OCI-M1 (cell line): ENCODE measurements around the gene RBL2.
A peak's percentile ranks its signal among the peaks of the same experiment; 100 is the strongest.
"Not testable (repeated sequence)": the region's sequence is repeated elsewhere in the genome, so short reads cannot be mapped to it uniquely, and the experiment has no call there.

Experiments used
- DNase-seq: peaks from one replicate; lab custom pipeline; 2025; lab: John Stamatoyannopoulos, UW

The RBL2 gene, protein sequence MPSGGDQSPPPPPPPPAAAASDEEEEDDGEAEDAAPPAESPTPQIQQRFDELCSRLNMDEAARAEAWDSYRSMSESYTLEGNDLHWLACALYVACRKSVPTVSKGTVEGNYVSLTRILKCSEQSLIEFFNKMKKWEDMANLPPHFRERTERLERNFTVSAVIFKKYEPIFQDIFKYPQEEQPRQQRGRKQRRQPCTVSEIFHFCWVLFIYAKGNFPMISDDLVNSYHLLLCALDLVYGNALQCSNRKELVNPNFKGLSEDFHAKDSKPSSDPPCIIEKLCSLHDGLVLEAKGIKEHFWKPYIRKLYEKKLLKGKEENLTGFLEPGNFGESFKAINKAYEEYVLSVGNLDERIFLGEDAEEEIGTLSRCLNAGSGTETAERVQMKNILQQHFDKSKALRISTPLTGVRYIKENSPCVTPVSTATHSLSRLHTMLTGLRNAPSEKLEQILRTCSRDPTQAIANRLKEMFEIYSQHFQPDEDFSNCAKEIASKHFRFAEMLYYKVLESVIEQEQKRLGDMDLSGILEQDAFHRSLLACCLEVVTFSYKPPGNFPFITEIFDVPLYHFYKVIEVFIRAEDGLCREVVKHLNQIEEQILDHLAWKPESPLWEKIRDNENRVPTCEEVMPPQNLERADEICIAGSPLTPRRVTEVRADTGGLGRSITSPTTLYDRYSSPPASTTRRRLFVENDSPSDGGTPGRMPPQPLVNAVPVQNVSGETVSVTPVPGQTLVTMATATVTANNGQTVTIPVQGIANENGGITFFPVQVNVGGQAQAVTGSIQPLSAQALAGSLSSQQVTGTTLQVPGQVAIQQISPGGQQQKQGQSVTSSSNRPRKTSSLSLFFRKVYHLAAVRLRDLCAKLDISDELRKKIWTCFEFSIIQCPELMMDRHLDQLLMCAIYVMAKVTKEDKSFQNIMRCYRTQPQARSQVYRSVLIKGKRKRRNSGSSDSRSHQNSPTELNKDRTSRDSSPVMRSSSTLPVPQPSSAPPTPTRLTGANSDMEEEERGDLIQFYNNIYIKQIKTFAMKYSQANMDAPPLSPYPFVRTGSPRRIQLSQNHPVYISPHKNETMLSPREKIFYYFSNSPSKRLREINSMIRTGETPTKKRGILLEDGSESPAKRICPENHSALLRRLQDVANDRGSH

DNA sequence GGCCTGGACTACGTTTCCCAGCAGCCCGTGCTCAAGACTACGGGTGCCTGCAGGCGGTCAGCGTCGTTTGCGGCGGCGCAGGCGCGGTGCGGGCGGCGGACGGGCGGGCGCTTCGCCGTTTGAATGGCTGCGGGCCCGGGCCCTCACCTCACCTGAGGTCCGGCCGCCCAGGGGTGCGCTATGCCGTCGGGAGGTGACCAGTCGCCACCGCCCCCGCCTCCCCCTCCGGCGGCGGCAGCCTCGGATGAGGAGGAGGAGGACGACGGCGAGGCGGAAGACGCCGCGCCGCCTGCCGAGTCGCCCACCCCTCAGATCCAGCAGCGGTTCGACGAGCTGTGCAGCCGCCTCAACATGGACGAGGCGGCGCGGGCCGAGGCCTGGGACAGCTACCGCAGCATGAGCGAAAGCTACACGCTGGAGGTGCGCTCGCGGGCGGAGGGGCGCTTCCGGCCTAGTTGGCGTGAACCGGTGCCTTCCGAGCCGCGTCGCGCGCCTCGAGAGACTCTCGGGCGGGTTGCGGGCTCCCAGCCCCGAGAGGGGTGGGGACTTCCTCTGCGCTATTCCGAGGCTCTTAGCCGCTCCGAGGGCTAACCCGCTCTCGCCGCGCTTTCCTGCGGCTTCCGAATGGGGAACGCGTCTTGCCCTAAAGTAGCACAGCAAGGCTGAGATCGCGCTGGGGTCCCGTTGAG, at the start of gene RBL2:
Gene RBL2, plus strand, starts transcription at position 95 of the 689 bp plus-strand sequence. Its CDS starts 86 bp downstream, at position 181.
- peak; percentile 76 for DNase-seq

DNA sequence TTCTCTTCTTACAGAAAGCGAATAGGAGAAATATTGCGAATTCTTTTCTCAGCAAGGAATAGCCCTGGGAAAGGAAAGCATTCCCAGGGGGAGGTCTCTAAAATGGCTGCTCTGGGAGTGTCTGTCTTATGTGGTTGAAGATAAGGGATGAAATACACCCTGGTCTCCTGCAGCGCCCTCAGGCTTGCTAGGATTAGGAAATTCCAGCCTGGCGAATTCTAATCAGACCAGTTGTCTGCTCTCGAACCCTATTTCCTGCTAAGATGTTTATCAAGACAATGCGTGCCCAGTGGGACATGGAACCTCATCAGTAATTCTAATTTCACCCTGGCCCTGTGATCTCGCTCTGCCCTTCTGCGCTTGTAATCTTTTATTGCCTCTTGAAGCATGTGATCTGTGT, 49.7 kb upstream of the RBL2 start:
- DNase-seq = not testable (repeated sequence)

DNA sequence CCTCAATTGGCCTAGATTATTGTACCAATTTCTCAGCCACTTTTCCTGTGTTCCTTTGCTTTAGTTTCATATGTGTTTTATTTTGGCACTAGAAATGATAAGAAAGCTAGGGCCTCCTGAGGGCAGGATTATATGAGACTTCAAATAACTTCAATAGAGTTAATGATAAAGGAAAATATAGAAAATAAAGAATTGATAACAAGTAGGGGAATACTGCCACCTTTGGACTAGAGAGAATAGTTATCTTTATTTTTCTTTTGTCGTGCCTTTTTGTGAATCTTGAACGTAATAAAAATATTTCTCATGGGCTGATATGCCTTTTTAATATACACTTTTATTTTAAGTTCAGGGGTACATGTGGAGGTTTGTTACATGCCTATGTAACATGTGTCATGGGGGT, 29.3 kb upstream of the RBL2 start:
- DNase-seq = peak; percentile 9

DNA sequence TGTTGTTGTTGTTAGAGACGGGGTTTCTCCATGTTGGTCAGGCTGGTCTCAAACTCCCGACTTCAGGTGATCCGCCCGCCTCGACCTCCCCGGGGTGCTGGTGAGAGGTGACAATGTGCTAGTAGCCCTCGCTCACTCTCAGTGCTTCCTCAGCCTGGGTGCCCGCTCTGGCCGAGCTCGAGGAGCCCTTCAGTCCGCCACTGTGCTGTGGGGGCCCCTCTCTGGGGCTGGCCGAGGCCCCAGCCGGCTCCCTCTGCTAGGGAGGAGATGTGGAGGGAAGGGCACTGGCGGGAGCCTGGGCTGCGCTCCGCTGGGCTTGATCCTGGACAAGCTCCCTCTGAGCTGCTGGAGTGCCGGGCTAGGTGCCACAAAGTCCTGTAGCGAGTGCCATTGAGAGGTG, 21.7 kb upstream of the RBL2 start:
- DNase-seq = no peak

DNA sequence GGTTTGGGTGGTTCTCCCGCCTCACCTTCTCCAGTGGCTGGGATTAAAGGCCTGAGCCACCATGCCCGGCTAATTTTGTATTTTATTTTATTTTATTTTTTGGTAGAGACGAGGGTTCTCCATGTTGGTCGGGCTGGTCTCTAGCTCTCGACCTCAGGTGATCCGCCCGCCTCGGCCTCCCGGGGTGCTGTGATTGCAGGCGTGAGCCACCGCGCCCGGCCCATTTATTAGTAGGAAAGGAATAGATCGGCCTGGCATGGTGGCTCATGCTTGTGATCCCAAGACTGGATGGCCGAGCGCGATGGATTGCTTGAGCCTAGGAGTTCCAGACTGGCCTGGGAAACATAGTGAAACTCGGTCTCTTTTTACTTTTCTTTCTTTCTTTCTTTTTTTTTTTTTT, 20.4 kb upstream of the RBL2 start:
- DNase-seq = no peak

DNA sequence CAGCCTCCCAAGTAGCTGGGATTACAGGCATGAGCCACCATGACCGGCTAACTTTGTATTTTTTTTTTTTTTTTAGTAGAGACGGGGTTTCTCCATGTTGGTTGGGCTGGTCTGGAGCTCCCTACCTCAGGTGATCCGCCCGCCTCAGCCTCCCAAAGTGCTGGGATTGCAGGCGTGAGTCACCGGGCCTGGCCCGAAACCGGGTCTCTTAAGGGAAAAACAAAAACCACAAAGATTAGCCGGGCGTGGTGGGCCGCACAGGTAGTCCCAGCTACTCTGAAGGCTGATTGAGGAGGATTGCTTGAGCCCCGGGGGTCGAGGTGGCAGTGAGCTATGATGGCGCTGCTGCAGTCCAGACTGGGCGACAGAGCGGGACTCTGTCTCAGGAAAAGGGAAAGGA, 19.9 kb upstream of the RBL2 start:
- no peak for DNase-seq

DNA sequence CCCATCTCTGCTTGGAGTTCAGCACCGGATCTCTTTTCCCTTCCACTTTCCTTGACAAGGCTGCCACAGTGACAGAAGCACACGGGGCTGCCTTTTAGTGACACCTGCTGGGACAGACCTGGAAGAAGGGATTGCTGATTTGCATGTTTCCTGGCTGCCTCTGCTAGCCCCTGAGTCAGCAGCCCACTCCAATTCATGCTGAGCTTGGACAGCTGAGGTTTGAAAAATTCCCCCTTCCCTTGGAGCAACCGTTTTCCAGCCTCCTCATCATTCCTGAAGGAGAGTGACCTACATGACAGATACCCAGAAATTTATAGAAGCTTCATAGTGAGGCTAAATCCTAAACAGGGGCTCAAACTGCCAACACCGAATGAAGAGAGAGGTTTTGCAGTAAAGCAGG, 18.8 kb upstream of the RBL2 start:
- peak; percentile 2 for DNase-seq

DNA sequence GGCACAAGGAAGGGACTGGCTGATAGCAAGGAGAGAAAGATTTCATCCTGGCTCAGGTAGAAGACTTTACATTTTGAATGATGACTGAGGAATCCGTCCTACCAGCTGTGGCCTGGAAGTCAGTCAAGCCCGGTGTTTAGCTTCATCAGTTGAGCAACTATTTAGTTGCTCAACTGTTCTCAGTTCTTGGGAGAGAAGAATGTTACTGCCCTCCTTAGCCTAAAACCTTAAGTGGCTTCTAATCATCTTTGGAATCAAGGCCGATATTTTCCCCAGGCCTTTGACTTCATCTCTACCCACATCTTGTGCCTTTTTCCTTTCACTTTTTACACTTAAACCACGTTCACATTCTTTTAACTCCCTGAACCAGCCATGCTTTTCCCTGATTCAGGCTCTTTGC, 17.3 kb upstream of the RBL2 start:
- DNase-seq = peak; percentile 3

DNA sequence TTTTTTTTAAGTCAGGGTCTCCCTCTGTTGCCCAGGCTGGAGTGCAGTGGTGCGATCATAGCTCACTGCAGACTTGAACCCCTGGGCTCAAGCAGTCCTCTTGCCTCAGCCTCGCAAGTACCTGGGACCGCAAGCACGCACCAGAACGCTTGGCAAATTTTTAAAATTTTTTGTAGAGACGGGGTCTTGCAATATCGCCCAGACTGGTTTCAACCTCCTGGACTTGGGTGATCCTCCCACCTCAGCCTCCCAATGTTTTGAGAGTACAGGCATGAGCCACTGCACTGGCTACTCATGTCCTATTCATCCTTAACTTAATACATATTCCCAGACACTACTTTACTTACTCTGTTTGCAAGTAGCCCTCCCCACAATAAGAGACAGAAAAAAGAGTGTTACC, 16.3 kb upstream of the RBL2 start:
- no peak for DNase-seq

DNA sequence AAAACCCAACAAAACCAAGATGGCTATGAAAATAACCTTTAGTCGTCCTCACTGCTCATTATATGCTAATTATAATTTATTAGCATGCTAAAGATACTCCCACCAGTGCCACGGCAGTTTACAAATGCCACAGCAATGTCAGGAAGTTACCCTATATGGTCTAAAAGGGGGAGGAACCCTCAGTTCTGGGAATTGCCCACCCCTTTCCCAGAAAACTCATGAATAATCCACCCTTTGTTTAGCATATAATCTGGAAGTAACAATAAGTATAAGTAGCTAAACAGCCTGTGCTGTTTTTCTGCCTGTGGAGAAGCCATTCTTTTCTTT, 14.9 kb upstream of the RBL2 start:
- not testable (repeated sequence) for DNase-seq

DNA sequence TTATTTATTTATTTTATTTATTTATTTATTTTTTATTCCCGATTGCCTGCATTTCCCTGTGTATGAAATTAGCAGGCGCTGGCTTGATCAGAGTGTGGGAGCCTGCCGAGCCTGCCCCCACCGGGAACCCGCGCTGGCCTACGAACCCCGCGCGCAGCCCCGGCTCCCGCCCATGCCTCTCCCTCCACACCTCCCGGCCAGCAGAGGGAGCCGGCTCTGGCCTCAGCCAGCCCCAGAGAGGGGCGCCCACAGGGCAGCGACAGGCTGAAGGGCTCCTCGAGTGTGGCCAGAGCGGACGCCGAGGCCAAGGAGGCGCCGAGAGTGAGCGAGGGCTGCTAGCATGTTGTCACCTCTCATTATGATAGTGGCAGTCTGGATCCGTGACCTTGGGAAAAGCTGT, 13.0 kb upstream of the RBL2 start:
- no peak for DNase-seq

DNA sequence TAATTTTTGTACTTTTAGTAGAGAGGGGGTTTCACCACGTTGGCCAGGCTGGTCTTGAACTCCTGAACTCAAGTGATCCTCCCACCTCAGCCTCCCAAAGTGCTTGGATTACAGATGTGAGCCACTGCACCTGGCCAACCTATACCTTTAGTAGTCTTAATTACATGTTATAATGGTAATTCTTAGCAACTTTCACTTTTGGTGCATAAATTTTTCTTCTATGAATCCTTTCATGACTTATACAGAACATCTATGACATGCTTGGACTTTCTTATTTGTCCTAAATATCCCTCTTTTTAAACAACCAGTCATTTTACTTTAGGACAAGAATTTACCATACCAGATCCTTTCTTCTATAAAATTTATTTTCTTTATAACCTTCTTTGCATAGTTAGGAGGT, 10.3 kb upstream of the RBL2 start:
- peak; percentile 27 for DNase-seq

DNA sequence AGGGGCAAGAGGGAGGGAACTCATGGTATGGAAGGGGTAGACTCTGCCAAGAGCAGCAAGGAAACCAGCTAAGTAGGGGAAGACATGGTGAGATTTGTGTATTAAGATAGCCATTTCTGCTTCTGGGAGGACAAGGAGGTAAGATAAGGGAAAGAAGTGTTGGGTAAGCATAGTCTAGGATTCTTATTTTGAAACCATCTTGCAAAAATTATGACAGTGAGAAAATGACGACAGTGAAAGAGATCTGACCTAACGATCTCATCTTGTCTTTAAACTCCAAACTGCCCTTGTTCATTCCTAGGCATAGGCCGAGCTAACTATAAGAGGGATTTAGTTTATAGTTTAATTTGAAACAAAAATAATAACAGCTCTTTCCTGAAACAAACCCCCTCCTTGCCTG, 5.6 kb upstream of the RBL2 start:
- DNase-seq = peak; percentile 4

DNA sequence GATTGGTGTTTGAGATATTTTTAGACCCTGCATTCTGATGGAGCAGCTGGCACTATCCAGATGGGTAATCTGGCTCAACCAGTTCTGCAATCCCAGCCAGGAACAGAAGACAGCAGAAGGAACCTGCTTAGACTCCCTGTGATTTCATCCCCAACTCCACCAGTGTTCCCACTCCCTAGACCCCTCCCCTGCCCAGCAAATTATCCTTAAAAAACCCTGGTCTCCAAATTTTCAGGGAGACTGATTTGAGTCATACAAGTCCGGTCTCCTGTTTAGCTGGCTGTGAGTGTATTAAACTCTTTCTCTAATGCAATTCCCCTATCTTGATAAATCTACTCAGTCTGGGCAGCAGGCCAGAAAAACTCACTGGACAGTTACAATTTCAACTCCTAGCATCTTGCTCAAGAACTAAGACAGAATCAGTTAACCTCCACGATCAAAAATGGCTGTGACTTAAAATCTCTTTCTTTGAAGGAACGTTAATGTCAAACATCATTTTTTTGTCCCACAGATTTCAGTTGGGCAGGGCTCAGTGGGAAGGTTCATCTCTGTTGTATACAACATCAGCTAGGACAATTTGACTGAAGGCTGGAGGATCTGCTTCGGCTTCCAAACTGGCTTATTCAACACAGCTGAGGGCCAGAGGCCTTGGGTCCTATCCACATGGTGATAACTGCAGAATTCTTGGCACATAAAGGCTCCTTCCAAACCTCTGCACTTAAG, 4.9 kb upstream of the RBL2 start:
- DNase-seq = peak; percentile 72

DNA sequence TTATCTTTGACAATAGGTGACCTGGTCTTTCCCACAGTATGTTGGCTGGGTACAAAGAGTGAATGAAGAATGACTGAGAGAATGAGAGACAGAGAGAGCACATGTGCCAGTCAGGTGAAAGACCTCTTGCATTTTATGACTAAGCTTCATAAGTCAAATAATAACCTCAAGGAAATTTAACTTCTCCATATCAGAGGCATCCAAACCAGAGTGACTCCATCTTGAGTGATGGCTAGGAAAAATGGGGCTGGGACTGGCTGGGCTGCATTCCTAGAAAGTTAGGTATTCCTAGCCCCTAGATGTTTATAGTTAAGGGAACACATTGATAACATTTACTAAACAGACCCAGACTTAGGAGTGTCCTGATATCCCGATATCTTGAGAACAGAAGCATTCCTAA, 3.9 kb upstream of the RBL2 start:
- no peak for DNase-seq

DNA sequence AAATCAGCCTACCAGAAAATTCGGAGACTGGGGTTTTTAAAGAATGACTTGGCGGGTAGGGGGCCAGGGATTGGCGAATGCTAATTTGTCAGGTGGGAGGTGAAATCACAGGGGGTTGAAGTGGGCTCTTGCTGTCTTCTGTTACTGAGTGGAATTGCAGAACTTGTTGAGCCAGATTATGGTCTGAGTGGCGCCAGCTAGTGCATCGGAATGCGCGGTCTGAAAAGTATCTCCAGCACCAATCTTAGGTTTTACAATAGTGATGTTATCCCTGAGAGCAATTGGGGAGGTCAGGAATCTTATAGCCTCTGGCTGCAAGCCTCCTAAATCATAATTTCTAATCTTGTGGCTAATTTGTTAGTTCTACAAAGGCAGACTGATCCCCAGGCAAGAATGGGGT, 762 bp upstream of the RBL2 start:
- DNase-seq = no peak

DNA sequence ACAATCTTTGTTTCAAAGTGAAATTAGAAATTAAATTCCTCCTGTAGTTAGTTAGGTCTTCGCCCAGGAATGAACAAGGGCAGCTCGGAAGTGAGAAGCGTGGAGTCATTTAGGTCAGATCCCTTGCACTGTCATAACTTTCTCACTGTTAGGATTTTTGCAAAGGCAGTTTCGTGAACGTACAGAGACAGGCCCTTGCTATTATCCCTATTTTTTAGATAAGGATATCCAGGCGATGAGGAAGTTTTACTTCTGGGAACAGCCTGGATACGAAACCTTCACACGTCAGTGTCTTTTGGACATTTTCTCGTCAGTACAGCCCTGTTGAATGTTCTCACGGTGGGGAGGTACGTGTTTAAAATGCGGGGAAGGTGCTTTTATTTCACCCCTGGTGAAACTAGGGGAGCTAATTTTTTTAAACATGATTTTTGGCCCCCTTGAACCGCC, 318 bp upstream of the RBL2 start:
- DNase-seq = no peak

DNA sequence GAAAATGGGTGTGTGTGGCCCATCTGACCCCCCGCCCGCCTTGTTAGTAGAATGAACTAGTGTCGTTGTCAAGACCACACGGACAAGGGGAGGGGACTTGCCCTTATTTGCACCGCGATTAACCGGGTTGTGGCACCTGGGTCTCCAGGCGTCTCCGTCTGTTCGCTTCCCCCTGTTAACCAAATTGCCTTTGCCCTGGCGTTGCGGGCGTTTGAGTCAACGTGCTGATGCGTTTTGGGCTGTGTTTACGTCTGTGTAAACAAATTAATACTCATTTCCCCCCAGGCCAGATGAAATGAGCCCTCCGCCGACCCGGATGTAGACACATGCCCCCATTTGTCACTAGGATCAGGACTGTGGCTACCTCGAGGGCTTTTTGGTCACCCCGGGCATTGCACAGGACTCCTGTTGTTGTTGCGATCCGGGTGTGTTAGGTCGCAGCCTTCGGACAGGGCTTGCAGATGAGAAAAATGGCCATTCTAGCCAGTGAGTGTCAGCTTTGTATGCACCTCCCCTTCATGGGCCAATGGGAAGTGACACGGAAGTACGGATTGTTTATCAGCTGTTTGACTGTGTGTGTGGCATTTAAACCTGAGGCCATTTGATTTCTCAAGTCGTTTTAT, 906 bp downstream of the RBL2 start:
- peak; percentile 87 for DNase-seq

DNA sequence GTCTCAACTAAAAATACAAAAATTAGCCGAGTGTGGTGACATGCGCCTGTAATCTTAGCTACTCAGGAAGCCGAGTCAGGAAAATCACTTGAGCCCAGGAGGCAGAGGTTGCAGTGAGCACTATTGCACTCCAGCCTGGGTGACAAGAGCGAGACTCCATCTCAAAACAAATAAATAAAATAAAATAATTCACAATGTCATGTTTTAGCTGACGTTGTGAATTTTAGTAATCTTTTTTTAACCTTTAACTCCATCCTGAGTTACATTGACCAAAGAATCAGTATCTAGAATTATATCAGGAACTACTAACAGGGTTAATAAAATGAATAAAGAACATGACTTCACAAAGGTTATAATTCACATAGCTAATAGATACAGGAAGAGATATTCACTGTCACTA, 5.9 kb downstream of the RBL2 start:
- DNase-seq = no peak

DNA sequence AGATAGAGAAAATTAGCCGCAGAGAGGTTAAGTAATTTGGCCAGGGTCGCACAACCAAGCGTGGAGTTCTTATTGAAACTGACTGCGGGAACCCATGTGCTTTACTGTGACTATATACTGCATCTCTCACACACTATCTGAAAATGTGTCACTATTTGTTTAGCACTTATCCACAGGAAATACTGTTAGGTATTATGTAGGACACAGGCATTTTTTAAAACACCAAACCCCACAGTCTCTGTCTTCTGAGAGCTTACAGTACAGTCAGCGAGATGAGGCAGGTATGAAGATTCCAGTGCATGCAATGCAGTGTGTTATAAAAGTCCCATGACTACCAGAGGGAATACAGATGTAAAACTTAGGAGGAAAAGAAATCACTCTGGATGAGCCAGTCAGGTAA, 11.3 kb downstream of the RBL2 start:
- DNase-seq = no peak

DNA sequence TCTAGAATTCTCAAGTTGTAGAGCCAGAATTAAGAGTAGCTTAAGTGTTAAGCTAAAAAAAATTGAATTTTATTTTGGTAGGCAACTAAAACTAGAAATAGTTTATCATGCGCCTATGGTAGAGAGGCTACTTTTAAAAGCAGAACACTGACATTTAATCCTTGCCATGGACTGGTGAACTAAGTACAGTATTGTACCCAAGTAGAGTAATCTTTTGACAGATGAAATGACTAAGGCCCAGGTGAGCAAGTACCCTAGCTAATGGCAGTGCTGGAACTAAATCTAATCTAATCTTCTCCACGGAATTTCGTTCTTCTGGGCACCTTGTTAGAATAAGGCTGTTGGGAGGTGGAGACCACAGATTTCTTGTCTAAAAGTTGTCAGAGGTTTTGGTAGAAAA, 11.8 kb downstream of the RBL2 start:
- no peak for DNase-seq
